ENCODE data around the gene SERPINE3.

Gene SERPINE3

DNA sequence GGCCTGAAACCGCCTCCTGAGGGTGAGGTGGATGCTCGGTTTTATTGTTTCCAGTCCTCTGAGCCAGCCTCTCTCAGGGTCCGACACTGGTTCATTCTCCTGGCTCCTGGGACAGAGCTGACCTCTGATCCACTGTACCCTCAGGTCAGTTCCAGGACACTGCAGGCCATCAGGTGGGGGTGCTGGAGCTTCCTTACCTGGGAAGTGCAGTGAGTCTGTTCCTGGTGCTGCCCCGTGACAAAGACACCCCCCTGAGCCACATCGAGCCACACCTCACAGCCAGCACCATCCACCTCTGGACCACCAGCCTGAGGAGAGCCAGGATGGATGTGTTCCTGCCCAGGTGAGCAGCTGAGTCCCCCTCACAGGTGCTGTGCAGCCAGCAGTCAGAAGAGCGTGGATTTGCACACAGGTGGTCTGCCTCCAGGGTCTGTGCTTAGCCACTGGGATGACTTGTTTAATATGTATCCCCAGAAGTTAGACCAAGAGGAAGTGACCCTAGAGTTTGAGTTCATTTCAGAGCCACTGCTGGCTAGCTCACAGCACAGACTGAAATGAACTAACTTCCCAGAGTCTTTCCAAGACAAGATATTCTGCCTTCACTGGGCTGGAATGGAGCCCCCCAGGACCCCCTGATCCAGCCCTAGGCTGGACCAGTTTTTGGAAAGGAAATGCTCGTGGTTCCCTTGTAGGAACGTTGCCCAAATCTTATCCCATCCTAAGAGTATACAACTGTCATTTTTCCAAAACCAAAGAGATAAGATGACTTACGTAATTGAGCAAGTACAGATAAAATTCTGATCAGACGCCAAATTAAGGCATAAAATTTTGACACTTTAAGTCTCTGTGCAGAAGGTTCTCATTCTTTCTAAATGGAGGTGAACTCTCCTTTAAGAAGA, 8.8 kb downstream of the SERPINE3 start:
- no peak for FAIRE-seq
- TF ChIP-seq SPI1 (IDR thresholded peaks at IDR 0.05; ENCODE audit: low read depth, low read length) (0 out of 2 replicates have a peak, but pooled peaks have one; percentile 5), POLR2A (IDR thresholded peaks at IDR 0.05; ENCODE audit: low read depth, low read length) (no peak)
- no peak for DNase-seq (ENCODE audit: insufficient read length, low spot score)

DNA sequence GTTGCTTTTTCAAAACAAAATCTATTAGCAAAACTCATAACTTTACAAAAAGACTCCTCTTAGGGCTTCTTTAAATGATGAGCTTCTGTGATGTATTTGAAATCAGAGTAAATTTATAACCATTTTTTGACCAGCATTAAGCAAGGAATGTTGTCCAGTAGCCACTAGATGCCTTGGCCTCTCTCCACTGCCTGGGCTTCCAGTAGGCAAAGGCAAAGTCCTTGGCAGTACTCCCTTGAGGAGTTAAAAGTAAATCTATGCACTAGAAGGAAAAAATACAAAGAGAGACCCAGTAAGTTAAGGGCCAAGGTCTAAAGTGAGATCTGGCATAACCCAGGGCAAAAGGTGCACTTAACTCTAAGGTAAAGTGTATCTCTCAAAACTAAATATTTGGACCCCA, 9.5 kb downstream of the SERPINE3 start:
- DNase-seq (ENCODE audit: insufficient read length, low spot score) (no peak), FAIRE-seq (no peak)
- TF ChIP-seq POLR2AphosphoS5 (IDR thresholded peaks at IDR 0.05; ENCODE audit: low read depth, low read length) (no peak), POU2F2 (IDR thresholded peaks at IDR 0.05; ENCODE audit: low read depth, low read length) (no peak), SPI1 (IDR thresholded peaks at IDR 0.05; ENCODE audit: low read depth, low read length) (no peak)

DNA sequence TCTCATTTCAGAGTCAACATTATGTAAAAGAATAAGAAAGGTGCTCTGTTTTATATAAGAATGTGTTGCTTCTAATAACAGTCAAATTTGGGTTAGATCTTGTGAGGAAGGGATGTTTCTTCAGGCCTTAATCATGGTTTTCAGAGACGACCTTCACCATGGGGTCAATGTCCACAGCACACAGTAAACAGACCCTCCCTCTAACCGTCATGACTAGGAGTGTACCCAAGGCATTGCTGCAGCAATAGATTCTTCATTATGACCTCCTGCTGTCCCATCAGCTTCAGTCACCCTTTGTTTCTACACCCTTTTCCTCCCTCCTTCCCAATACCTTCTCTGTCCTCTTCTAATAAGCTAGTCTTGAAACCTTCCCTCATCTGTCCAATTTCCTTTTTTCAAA, 15.7 kb downstream of the SERPINE3 start:
- FAIRE-seq (peak; percentile 16), DNase-seq (ENCODE audit: insufficient read length, low spot score) (no peak)
- TF ChIP-seq POU2F2 (IDR thresholded peaks at IDR 0.05; ENCODE audit: low read depth, low read length) (no peak), PAX5 (IDR thresholded peaks at IDR 0.05; ENCODE audit: insufficient read depth, low read length, severe bottlenecking) (no peak), POLR2AphosphoS5 (IDR thresholded peaks at IDR 0.05; ENCODE audit: low read depth, low read length) (no peak), POLR2A (IDR thresholded peaks at IDR 0.05; ENCODE audit: low read depth, low read length) (no peak), SPI1 (IDR thresholded peaks at IDR 0.05; ENCODE audit: low read depth, low read length) (no peak), TAF1 (IDR thresholded peaks at IDR 0.05; ENCODE audit: low read depth, low read length) (no peak)

DNA sequence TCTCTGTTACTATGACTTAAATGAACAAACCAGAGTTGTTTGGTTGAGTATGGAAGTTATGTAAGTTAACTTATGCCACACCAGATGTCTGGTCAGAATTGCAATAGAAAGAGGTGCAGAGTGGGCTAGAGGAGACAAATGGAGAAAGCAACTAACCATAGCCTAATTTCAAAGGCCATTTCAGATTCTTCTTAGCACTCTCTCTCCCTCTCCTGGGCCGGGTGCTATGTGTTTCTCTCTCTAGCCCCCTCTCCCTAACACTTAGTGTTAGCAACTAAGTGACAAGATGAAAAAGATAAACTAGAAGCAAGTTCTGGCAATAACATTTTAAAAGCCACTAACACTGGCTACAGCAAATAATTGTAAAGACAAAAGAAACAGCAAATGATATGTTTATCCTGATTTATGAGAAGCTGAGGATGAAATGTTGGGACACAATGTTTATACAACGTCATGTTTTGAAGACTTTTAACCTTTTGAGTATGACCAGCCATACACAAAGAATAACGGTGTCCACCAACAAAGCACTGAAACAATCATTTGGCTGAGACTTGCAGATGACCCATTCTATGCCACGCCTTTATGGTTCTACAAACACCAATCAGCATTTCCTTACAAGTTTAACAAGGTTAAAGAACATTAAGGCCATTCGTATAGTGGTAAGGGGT, 18.6 kb downstream of the SERPINE3 start:
- no peak for FAIRE-seq
- TF ChIP-seq POLR2A (IDR thresholded peaks at IDR 0.05; ENCODE audit: low read depth, low read length) (no peak), TAF1 (IDR thresholded peaks at IDR 0.05; ENCODE audit: low read depth, low read length) (no peak), PAX5 (IDR thresholded peaks at IDR 0.05; ENCODE audit: insufficient read depth, low read length, severe bottlenecking) (no peak), POU2F2 (IDR thresholded peaks at IDR 0.05; ENCODE audit: low read depth, low read length) (no peak), SPI1 (IDR thresholded peaks at IDR 0.05; ENCODE audit: low read depth, low read length) (no peak), POLR2AphosphoS5 (IDR thresholded peaks at IDR 0.05; ENCODE audit: low read depth, low read length) (no peak)
- DNase-seq (ENCODE audit: insufficient read length, low spot score): no peak

DNA sequence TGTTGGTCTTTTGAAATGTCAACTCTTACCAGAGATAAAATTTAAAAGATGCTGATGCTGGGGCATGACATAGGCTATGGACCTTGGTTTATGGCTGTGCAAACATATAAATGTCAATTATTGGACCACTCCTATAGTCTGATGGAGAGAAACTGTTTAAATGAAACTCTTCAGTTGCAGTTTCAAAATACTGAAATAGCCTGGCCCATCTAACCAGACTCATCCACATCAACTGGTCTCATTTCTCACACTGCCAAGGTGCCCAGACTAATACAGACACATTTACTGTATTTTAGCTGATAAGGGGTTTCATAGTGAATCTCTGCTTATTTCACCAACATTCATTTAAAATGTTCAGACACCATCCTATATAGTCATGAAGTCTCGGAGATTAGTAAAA, 19.9 kb downstream of the SERPINE3 start:
- no peak for FAIRE-seq

DNA sequence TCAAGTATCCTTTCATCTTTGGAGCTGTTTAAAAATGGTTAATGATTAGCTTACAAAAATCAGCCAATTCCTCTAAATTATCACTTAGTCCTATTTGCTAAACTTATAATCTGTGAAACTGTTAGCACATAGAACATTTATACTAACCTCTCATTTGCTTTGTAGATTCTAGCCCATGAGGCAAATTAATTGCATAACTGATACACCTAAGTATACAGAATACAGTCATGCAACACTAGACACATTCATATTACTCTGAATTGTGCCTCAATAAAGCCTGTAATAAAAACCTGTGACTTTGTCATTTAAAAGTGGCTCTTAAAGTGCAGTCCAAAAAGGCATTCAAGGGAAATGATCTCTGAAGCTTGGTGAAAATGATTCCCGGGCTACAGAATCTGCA, 21.0 kb downstream of the SERPINE3 start:
- no peak for DNase-seq (ENCODE audit: insufficient read length, low spot score)
- TF ChIP-seq POLR2A (IDR thresholded peaks at IDR 0.05; ENCODE audit: low read depth, low read length): no peak
- TF ChIP-seq PAX5 (IDR thresholded peaks at IDR 0.05; ENCODE audit: insufficient read depth, low read length, severe bottlenecking): no peak
- no peak for TF ChIP-seq POU2F2 (IDR thresholded peaks at IDR 0.05; ENCODE audit: low read depth, low read length)
- no peak for TF ChIP-seq SPI1 (IDR thresholded peaks at IDR 0.05; ENCODE audit: low read depth, low read length)
- TF ChIP-seq TAF1 (IDR thresholded peaks at IDR 0.05; ENCODE audit: low read depth, low read length): no peak
- TF ChIP-seq POLR2AphosphoS5 (IDR thresholded peaks at IDR 0.05; ENCODE audit: low read depth, low read length): no peak
- no peak for FAIRE-seq

More for the DNA sequence above, 19.9 kb downstream of the SERPINE3 start:
- no peak for DNase-seq (ENCODE audit: insufficient read length, low spot score)
- TF ChIP-seq POLR2AphosphoS5 (IDR thresholded peaks at IDR 0.05; ENCODE audit: low read depth, low read length) (no peak), POLR2A (IDR thresholded peaks at IDR 0.05; ENCODE audit: low read depth, low read length) (no peak), PAX5 (IDR thresholded peaks at IDR 0.05; ENCODE audit: insufficient read depth, low read length, severe bottlenecking) (no peak), SPI1 (IDR thresholded peaks at IDR 0.05; ENCODE audit: low read depth, low read length) (no peak), TAF1 (IDR thresholded peaks at IDR 0.05; ENCODE audit: low read depth, low read length) (no peak)

DNA sequence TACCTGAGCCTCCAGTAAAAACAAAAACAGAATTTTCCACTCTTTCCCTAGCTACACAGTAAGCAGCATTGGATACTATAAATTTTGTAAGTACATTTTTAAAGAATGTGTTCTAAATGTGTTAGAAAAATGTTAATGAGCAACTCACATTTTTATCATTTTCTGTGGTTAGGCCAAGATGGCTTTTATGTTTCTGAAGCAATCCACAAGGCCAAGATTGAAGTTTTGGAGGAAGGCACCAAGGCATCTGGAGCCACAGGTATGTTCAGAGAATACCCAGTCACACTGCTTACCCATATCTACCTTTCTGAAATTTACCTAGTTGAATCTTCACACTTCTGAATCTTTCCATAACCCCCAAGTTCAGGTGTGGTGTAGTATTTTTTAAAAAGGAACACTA, 21.6 kb downstream of the SERPINE3 start:
- DNase-seq (ENCODE audit: insufficient read length, low spot score) (no peak), FAIRE-seq (no peak)
- TF ChIP-seq SPI1 (IDR thresholded peaks at IDR 0.05; ENCODE audit: low read depth, low read length) (no peak), TAF1 (IDR thresholded peaks at IDR 0.05; ENCODE audit: low read depth, low read length) (no peak), POU2F2 (IDR thresholded peaks at IDR 0.05; ENCODE audit: low read depth, low read length) (no peak), PAX5 (IDR thresholded peaks at IDR 0.05; ENCODE audit: insufficient read depth, low read length, severe bottlenecking) (no peak), POLR2A (IDR thresholded peaks at IDR 0.05; ENCODE audit: low read depth, low read length) (no peak), POLR2AphosphoS5 (IDR thresholded peaks at IDR 0.05; ENCODE audit: low read depth, low read length) (no peak)

DNA sequence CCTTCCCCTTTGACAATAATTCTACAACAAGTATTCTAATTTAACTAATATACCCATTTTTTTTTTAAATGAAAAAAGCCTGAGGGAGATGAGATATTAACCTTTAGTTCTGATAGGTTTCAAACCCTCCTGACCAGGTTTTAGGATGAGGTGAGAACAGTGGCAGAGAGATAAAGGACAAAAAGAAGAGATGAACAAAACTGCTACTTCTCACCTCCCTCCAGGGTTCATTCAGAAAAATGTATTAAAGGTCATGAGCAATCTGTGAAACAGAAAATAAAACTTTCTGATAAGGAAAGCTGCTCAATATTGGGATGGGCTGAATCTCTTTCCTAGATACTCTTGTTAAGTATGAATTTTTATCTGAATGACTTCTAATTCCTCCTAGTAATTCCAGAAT, 24.1 kb downstream of the SERPINE3 start:
- no peak for TF ChIP-seq POLR2A (IDR thresholded peaks at IDR 0.05; ENCODE audit: low read depth, low read length)
- no peak for TF ChIP-seq POU2F2 (IDR thresholded peaks at IDR 0.05; ENCODE audit: low read depth, low read length)
- TF ChIP-seq TAF1 (IDR thresholded peaks at IDR 0.05; ENCODE audit: low read depth, low read length): no peak
- TF ChIP-seq SPI1 (IDR thresholded peaks at IDR 0.05; ENCODE audit: low read depth, low read length): no peak
- no peak for TF ChIP-seq PAX5 (IDR thresholded peaks at IDR 0.05; ENCODE audit: insufficient read depth, low read length, severe bottlenecking)
- no peak for TF ChIP-seq POLR2AphosphoS5 (IDR thresholded peaks at IDR 0.05; ENCODE audit: low read depth, low read length)
- FAIRE-seq (no peak), DNase-seq (ENCODE audit: insufficient read length, low spot score) (no peak)

DNA sequence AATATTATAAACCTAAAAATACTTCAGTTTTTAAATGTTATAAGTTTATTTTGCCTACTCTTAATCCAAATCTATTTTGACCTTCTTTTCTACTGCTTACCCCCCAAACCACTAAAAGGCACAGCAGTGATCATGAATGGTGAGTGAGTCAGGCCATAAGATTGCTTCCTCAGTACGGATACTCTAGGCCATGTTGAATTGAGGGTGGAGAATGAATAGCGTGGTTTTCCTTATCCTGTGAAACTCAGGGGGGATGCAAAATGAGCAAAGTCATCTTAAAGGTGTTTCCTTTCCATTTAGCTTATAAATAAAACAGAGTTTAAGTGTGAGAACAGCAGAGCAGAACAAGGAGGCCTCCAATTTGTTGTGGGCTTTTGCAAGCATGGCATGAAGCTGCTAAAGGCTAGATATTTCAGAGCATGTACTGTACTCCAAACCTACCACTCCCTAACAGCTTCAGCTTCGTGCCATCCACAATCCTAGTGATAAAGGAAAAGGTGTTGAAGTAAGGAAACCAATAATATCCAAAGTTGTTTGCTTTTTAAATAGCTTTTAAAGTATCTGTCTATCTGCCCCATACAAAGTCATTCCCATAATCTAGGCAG, 25.0 kb downstream of the SERPINE3 start:
- no peak for TF ChIP-seq PAX5 (IDR thresholded peaks at IDR 0.05; ENCODE audit: insufficient read depth, low read length, severe bottlenecking)
- DNase-seq (ENCODE audit: insufficient read length, low spot score) (no peak), FAIRE-seq (no peak)

Data from GM12891 (cell line).